SH-SY5Y (cell line): ENCODE results near the gene SPG7.

Experiments
- GATA2 ChIP-seq: IDR thresholded peaks from 2 replicates; pipeline ENCODE4 v1.6.1; 2011; ENCODE audit warnings: mild to moderate bottlenecking, low read depth, low read length
- GATA3 ChIP-seq: IDR thresholded peaks from 2 replicates; pipeline ENCODE4 v1.6.1; 2011; ENCODE audit warnings: low read depth, mild to moderate bottlenecking, low read length, moderate library complexity

DNA sequence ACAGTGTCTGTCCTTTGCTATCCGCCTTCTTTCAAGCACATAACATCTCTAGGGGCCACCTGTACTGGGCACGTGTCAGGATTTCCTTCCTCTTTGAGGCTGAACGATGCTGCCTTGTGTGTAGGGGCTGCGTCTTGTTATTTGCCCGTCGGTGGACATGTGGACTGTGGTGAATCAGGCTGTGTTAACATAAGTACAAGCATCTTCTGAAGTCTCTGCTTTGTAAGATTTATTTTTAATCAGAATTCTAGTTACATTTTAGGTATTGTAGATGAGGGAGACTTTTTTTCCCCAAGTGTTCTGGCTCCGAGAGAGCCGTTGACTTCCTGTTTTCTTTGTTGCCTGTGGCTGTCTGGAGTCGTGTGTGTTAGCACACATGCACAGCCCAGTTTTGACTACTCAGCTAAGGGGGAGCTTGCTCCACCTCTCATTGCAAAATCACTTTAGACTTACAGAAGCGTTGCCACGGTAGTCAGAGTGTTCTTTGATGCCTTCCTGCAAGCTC is 26.1 kb downstream of the SPG7 start:
- TF ChIP-seq GATA2 (no peak), GATA3 (no peak)
